IPS-15b (cell line): ENCODE results near the gene PRND.
"Not testable (repeated sequence)": the region's sequence is repeated elsewhere in the genome, so short reads cannot be mapped to it uniquely, and the experiment has no call there.

Source experiments
- H3K27me3 ChIP-seq: one replicate; pipeline ENCODE4 v1.6.1; 2013; ENCODE audit warnings: low read length; ENCODE audit not compliant: control insufficient read depth, insufficient read depth
- H3K36me3 ChIP-seq: one replicate; pipeline ENCODE4 v1.6.1; 2013; ENCODE audit warnings: low read length; ENCODE audit not compliant: control insufficient read depth, insufficient read depth
- H3K4me1 ChIP-seq: one replicate; pipeline ENCODE4 v1.6.1; 2013; ENCODE audit warnings: mild to moderate bottlenecking, low read length; ENCODE audit not compliant: control insufficient read depth, insufficient read depth
- H3K4me3 ChIP-seq: one replicate; pipeline ENCODE4 v1.5.1; 2013; ENCODE audit warnings: low read depth, low read length
- H3K9ac ChIP-seq: one replicate; pipeline ENCODE4 v1.6.1; 2013; ENCODE audit warnings: low read depth, mild to moderate bottlenecking, low read length
- H3K9me3 ChIP-seq: one replicate; pipeline ENCODE4 v1.6.1; 2013; ENCODE audit warnings: mild to moderate bottlenecking, low read length; ENCODE audit not compliant: control insufficient read depth, insufficient read depth

PRND gene

DNA sequence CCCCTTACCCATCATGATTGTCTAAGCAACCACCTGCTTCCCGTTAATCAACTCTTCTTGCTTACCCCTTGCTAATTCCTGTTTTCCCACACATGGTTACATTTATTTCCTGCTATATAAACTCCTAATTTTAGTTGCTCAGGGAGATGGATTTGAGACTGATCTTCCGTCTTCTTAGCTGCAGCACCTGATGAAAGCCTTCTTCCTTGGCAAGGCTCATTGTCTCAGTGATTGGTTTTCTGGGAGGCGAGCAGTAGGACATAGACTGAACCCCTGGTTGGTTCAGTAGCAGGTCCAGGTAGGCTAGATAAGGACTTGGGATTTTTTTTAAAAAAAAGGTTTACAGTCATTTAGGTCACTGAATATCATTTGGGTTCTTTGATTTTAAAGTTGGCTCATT, 50.4 kb downstream of the PRND start:
- no peaks in the 10 kb centered on the region for H3K27me3 ChIP-seq
- H3K36me3 ChIP-seq = no peaks in the 10 kb centered on the region
- H3K4me1 ChIP-seq = no peaks in the 10 kb centered on the region
- peaks cover 5% of the 10 kb centered on the region for H3K9me3 ChIP-seq
- H3K4me3 ChIP-seq = no peak overlapping the region
- H3K9ac ChIP-seq = no peak overlapping the region

DNA sequence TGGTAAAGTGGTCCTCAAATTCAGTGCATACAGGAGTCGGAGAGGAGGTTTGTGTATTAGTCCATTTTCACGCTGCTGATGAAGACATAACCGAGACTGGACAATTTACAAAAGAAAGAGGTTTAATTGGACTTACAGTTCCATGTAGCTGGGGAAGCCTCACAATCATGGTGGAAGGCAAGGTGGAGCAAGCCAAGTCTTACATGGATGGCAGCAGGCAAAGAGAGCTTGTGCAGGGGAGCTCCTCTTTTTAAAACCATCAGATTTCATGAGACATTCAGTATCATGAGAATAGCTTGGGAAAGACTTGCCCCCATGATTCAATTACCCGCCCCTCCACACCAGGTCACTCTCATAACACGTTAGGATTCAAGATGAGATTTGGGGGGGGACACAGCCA, 51.3 kb downstream of the PRND start:
- H3K9me3 ChIP-seq, H3K4me1 ChIP-seq, H3K36me3 ChIP-seq, H3K9ac ChIP-seq, H3K27me3 ChIP-seq, H3K4me3 ChIP-seq: not testable (repeated sequence)

DNA sequence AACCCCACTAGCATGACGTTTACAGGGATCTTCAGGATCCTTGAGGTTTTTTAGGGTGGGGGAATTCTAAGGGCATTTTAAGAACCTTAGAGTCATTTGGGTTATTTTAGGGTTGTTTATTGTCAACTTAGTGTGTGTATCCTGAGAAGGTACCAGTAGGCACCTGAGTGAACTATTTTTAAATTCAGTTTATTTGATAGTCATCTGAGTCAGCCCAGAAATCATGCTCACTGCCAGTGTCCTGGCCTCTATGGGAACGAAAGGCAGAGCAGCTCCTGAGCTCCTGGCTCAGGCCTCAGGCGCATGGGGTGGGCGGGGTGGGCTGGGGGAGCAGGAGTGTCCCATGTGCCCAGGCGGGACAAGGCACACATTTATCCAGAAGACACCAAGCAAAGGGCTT, 52.0 kb downstream of the PRND start:
- Histone ChIP-seq H3K4me3 (no peak overlapping the region), H3K27me3 (no peaks in the 10 kb centered on the region), H3K4me1 (no peaks in the 10 kb centered on the region), H3K36me3 (no peaks in the 10 kb centered on the region), H3K9ac (no peak overlapping the region), H3K9me3 (peaks cover 5% of the 10 kb centered on the region)

DNA sequence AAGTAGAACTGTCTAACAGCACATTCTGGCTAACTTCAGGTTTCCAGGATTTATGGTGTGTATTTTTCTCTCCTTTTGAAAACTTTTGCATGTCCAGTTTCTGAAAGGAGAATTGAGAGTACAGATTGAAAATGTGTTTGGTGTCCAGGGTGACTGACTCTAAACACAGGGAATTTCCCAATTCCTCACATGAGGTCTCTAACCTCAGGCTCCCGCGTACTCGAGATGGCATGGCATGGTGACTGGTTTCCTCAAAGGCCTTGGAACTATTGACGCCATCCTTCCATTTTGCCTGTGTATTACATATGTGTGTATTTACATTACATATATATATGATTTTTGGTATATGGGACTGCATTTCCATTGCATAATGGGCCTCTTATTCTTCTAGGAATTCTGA, 52.5 kb downstream of the PRND start:
- no peaks in the 10 kb centered on the region for H3K4me1 ChIP-seq
- H3K9ac ChIP-seq = no peak overlapping the region
- no peaks in the 10 kb centered on the region for H3K36me3 ChIP-seq
- H3K9me3 ChIP-seq = peaks cover 5% of the 10 kb centered on the region
- H3K4me3 ChIP-seq = no peak overlapping the region
- H3K27me3 ChIP-seq = no peaks in the 10 kb centered on the region

DNA sequence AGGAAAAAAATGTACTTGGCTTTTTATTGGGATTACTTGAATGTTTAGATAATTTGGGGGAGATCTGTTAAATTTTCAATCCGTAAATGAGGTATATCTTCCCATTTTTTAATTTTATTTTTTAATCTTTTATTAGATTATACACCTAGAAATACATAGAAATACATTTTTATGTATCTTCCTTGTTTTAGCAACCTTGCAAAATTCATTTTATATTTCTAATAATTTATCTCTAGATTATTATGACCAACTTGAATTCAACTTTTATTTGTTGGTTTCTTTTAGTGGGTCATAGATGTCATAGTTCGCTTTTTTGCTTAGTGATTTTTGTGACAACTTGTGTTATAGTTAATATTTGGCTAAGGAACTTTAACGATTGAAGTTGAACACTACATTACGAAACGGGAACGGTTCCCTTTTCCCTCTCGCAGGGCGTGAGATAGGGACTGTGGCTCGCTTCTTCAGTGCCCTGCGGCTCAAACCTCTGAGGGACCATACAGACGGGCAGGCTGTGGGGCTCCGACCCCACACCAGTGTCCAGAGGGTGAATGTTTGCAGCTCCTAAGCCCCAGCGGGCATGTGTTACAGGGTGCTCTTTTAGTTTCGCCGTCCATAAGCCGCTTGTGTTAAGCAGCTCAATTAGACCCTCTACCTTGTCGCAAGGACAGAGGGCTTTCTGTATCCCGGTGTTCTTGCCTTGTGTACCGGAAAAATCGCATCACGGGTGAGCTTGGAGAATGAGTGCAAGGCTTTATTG, 53.8 kb downstream of the PRND start:
- Histone ChIP-seq H3K9ac (no peak overlapping the region), H3K9me3 (peaks cover 5% of the 10 kb centered on the region), H3K4me1 (no peaks in the 10 kb centered on the region), H3K36me3 (no peaks in the 10 kb centered on the region), H3K27me3 (no peaks in the 10 kb centered on the region), H3K4me3 (no peak overlapping the region)

DNA sequence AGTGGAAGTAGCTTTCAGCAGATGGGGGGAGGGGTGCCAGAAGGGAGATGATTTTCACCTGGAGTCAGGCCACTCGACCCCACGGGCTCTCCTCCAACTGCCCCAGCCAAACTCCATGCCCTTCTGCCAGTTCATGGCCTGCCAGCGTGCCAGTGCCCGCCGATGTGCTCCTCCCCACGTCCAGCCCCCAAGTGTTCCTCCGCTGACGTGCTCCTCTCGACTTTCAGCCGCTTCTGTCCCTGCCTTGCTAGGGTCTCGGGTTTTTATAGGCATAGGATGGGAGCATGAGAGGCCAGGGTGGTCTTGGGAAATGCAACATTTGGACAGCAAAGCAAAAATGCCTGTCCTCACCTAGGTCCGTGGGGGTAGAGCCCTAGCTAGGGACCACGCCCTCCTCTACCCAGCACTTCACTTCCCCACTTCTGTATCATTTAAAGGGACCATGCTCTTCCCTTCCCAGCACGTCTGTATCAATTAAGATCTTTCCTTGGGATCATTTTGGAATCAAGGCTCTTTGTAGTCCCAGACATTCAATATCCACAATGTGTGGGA, 54.4 kb downstream of the PRND start:
- no peaks in the 10 kb centered on the region for H3K36me3 ChIP-seq
- H3K4me1 ChIP-seq = no peaks in the 10 kb centered on the region
- no peak overlapping the region for H3K9ac ChIP-seq
- no peak overlapping the region for H3K4me3 ChIP-seq
- peaks cover 5% of the 10 kb centered on the region for H3K9me3 ChIP-seq
- no peaks in the 10 kb centered on the region for H3K27me3 ChIP-seq
